Cardiac septum (tissue), 1 donor: ENCODE results near the gene HPCAL1. TPM values are rescaled to one million over a fixed set of nuclear protein-coding genes. Genes with fewer than 3 reads are reported as not detected.
A peak's percentile ranks its signal among the peaks of the same experiment; 100 is the strongest.

ENCODE experiments used
- DNase-seq: peaks from one replicate; pipeline ENCODE4 v3.0.0-alpha.2; 2020; ENCODE audit warnings: low spot score
- intact Hi-C: fragments of 100-400 bp; cut with DNase I; formaldehyde crosslinking; loops from one replicate; pipeline ENCODE4 v1.14.0; 2022
- total RNA-seq: library from RNA; stranded (reverse); fragmentation: NEBNext Ultra II Directional; extraction: Animal tissue kit (Norgen Biotek cat#: 25700); gene quantifications from one replicate; pipeline ENCODE4 v1.2.1, GENCODE V29; 2021
- donor health status: DM: no; HTN: no; CAD: no.

HPCAL1 gene
- total RNA-seq, 1 donor from 2014 or later, result 21.6 TPM

DNA sequence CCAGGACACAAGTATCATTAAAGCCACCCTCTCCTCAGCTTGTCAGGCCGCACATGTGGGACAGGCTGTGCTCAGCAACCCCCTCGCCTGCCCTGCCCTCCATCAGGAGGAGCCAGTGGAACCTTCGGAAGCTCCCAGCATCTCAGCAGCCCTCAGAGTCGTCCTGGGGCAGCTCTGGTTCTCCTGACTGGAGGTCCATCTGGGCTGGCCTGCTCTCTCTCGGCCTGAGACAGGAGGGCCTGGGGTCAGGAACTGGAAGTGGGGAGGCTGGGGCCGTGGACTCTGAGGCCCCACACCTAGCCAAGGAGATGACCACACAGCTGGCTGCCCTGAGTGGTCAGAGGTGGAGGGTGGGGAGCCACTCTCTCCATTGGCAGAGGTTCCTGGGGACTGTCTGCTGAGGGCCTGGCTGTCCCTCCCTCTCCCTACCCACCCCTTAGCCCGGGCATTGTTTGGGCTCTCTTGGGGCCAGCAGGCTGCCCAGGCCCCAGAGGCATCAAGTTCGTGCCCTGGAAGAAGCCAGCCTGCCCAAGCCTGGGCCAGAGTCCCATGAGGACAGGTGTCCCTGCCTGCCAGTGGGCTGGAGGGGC lies 122.3 kb downstream of the HPCAL1 start:
- intact Hi-C loops, result no loop called here
- DNase-seq, result no peak

DNA sequence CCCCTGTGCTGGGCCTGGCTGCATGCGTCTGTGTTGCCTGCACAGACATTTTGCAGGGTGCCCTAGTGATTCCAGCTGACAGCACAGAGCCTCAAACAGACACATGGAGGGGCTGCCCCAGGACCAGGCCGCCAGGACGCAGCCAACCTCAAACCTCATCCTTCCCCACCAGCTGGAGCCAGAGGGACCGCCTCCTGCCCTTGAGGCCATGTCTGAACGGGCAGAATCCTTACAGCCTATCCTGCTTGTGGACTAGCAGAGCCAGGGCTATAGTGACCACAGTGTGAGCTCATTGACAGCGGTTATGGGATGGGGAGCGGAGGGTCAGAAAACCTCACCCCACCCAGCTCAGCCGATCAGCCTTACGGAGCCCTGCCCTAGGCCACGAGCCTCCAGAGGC lies 123.0 kb downstream of the HPCAL1 start:
- intact Hi-C loops, result no loop called here
- DNase-seq, result no peak

DNA sequence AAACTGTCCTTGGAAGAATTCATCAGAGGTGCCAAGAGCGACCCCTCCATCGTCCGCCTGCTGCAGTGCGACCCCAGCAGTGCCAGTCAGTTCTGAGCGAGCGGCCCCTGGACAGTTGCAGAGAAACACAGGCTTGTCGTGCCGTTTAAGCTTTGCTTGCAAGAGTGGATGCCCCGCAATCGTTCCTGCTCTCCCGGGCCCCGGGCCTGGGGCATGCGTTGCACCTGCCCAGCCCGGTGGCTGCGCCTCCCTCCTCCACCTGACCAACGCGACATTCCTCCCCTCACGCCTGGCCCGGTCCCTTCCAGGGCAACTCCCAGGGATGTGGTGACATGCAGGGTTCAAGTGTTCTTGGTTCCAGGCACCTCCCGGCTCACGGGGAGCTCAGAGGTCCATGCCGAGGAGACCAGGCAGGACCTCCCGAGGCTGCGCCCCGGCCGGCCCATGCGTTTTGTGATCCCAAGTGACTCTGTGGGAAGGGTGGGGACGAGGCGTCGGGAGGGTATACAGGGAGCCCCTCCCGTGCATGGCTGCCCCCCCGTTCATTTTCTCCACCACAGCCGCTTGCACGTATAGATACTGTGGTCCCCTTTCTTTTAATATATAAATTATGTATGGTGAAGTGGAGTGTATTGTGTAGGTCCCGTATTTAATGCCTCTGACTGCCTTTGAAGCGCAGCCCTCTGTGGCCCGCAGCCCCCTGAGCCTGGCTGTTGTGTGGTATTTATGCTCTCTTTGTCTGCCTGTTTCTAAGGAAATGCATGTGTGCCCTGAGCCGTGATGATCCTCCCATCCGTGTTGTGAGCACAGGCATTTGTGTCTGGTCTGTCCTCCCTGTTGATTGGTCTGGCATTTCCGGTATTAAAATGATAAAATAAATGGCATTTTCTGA lies 124.3 kb downstream of the HPCAL1 start:
- intact Hi-C loops, result no loop called here
- DNase-seq, result no peak

DNA sequence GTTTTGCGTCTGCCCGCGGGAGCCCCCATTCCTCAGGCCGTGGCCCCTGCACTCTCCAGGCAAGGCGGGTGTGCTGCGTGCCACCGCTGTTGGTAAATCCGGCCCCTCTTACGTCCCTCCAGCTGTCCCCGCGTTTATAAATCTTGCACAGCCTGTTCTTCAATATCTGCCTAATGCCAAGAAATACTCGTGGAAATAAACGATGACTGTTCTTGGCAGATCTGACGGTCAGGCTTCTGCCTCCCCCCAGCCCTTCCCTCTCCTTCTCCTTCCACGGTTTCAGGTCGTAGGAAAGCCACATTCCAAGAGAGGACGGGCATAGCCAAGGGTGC lies 124.9 kb downstream of the HPCAL1 start:
- intact Hi-C loops, result no loop called here
- no peak for DNase-seq

DNA sequence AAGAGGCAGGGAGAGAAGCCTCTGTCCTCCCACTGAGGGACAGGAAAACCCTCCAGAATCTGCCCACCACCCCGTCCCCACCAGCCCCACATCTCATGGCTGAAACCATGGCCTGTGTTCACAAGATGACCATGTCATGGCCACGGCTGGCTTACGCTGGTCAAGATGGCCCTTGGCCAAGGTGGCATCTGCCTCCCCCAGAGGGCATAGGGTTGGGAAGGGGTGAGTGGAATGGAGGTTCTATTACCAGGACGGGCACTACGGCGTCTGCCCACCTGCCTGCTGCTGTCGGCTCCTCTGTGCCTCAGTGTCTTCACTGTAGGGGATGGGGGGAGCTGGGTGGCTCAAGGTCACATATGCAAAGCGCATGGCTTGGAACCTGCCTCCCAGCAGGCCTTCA lies 125.7 kb downstream of the HPCAL1 start:
- DNase-seq, result no peak

DNA sequence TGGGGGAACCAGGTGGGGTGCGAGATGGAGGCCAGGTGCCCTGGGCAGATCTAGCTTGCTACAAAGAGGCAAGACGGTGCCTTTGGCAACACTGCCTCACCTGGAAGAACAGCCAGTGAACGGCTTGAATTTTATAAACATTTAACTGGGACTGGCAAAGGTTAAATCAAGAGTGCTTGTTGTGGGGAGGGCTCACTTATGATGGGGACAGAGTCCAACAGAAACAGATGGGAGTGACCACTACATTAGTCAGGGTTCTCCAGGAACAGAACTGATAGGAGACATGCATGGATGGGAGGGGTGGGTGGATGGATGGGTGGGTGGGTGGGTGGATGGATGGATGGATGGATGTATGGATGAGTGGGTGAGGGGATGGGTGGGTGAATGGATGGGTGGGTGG lies 126.2 kb downstream of the HPCAL1 start:
- DNase-seq, result no peak
- intact Hi-C loops, result no loop called here

More for the DNA sequence above, 125.7 kb downstream of the HPCAL1 start:
- intact Hi-C loops, result no loop called here

DNA sequence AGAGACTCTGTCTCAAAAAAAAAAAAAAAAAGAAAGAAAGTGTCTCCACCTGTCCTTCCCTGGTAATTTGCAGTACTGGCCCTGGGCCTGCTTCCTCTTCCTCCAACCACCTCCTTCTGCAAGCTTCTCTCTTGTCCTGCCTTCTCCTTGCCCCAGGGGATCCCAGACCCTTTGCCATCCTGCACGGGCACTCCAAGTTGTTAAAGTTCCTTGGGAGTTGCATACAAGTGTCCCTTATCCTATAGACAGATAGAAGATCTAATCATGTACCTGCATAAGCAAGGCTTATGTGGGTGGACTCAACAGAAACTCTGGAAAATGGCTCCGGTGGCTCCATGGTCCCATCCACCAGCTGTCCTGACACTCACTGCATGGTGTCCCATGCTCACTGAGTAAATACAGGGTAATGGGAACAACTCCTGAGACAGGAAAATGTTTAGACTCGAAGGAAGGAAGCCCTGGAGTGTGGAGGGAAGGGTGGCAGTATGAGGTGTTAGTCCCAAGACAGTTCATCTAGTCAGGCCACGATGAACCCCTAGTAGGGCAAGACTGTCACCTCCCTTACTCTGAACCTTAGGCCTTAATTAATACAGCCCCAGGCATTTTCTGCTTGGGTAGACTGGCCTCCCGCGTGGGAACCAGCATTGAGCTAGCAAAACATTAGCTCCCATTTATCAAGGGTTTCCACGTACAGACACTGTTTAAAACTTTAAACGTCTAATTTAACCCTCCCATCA lies 128.3 kb downstream of the HPCAL1 start:
- DNase-seq, result no peak
- intact Hi-C loops, result no loop called here

DNA sequence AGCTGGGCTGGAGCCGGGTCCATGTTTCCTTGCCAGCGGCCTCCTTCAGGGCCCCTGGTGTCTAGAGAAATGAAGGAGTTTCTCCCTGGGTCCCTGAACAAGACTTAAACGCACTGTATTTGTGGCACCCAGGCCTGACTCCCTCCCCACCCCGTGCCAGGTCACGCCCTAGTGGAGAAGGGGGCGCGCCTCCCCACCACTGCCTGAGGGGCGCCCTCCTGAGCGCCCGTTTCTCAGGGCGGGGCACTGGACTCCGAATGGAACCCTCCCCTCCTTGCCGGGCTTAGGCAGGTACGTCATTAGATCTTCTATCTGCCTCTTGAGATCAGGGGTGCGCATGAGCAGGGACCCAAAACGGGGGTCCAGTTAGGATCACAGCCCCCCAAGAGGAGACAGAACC lies 129.1 kb downstream of the HPCAL1 start:
- no peak for DNase-seq
- intact Hi-C loops, result no loop called here

DNA sequence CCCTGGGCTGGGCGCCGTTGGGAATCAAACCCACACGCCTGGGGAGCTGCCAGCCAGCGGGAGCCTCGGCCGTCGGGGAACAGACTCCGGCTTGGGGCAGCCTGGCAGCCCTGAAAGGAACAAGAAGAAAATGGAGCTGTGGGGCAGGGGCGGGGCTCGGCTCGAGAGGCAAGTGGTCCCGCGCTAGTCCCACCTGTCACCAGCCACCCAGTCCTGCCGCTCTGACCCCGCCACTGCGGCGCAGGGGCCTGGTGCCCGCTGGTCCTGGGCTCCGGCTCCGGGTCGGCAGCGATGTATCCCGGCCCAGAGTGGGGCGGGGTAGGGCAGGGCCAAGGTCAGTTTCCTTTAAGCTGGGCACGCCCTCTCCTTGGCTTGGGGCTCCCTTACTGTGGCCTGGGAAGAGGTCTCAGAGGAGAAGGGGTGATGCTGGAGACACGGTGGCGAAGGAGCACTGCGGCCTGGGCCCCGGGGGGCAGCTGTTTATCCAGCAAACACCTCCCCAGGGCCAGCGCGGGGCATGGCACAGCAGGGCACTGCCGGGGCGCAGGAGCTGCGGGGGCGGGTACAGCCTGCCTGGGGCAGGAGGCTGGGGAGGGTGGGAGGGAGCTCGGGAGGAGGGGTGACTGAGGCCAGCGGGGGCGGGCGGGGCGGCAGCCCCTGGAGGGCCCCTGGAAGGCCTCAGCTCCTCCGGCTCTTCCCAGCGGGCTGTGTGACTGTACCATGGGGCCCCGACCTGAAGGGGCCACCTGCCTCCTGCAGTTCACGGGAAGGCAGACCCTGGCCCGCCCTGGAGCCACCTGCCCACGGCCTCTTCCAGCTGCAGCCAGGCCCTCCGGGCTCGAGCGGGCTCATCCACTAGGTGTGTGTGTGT lies 129.8 kb downstream of the HPCAL1 start:
- no peak for DNase-seq
- intact Hi-C loops, result no loop called here

DNA sequence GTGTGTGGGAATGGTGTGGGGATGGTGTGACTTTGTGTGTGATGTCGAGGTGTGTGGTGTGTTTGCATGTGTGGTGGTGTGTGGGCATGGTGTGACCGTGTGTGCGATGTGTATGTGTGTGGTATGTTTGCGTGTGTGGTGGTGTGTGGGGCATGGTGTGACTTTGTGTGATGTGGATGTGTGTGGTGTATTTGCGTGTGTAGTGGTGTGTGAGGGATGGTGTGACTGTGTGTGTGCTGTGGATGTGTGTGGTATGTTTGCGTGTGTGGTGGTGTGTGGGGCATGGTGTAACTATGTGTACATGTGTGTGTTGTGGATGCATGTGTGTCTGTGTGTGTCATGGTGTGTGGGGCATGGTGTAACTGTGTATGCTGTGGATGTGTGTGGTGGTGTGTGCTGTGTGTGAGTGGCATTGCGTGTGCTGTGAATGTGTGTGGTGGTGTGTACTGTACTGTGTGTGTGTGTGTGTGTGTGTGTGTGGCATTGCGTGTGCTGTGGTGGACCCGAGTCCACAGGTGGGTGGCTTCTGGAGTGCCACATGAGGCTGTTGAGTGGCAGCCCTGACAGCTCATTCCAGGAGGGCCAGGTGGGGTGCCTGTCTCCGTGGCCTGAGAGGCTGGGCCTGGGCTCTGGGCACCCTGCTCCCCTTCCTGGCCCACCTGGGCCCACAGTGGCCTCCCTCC lies 130.7 kb downstream of the HPCAL1 start:
- DNase-seq, result no peak
- intact Hi-C loops, result no loop called here

DNA sequence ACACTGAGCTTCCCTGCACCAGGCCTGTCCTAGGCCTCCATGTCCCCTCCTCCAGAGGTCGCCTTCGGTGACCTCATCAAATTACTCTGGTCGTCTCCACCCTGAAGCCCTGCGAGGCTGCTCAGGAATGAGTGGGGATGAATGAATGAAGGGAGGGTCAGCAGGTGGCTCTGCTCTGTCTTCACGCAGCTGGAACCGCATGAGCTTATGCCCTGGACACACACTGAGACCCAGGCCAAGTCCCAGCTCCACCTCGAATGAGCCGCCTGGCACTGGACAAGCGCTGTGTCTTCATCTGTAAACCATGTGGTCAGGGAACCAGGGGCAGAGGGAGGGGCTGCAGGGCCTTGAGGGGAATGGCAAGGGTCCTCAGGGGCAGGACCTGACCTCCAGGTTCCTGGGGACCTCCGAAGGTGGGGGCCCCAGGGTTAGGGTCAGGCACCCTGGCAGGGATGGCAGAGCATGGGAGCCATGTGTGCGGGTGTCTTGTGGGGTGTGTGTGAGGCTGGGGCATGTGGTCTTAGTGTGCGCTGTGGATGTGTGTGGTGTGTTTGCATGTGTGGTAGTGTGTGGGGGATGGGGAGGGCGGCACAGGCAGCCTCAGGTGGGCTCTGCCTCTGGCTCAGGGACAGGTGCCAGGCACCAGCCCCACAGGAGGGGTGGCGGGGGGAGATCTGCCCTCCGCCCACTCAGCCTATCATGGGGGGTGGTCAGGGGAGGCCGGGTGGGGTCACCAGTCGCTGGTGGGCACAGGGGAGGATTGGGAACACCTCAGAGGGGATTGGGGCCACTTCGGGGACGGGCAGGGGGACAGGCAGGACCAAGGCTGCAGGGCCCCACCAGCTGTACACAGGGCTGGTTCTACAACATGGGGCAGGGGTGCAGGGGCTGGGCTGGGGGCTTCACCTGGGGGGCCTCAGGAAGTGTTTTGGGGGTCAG lies 131.5 kb downstream of the HPCAL1 start:
- intact Hi-C loops, result loop anchor here (1.0 to 2.0 kb wide), 2 partner anchors 309 to 361 kb away; no protein-coding TSS in a partner anchor
- DNase-seq, result no peak

DNA sequence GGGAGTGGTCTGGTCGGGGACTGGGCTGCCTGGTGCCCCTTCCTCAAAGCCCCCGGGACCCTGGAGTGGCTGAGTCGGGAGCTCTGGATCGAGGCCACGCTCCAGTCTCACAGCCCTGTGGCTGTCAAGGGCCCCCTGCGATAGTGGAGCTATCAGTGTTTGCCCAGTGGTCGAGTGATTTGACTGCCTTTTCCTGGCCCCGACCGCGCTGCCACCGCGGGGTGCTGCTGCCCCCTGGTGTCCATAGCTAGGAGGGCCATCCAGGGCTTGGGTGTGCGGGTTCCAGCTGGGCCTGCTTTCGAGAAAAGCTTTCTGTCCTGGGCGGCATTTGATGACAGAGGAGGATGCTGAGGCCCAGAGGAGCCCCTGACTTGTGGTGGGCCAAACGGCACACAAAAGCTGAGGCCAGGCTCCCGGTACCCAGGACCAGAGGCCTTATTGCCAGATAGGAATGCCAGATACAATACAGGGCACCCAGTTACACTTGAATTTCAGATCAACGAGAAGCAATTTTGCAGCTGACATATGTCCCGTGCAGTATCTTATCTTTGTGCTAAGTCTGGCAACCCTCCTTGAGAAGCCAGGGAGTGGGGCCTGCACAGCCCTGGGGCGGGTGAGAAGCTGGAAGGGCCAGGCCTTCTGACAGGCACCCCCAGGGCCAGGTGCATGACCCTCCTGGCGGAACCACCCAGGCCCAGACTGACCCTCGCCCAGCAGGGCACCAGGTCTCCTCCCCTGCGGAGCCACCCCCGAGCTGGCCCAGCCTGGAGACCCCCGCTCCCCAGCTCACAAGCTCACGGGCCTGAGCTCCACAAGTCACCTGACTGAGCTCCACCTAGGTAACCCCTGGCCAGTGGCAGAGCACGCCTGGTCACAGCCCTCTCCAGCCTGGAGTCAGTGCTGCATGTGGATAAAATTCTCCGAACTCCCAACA lies 132.4 kb downstream of the HPCAL1 start:
- intact Hi-C loops, result loop anchor here (1.0 to 5.0 kb wide), 4 partner anchors 222 to 362 kb away; no protein-coding TSS in a partner anchor
- peak; percentile 87 for DNase-seq

DNA sequence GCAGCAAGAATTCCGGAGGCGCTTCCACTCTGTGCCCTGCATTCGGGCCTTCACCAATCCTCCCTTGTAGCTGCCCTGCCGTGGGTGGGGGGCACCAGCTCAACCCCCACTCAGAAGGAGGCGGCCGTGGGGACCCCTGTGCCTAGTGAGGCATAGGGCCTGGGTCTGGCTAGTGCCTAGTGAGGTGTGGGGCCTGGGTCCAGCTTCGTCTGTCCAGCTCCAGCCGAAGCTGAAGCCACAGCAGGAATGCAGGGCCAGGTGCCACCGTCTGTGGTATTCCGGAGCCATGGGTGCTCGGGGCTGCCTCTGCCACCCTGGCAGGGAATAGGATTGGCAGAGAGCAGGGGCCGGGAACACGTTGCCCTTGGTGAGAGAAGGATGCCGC lies 133.1 kb downstream of the HPCAL1 start:
- intact Hi-C loops, result loop anchor here (1.0 to 5.0 kb wide), 3 partner anchors 221 to 363 kb away; no protein-coding TSS in a partner anchor
- DNase-seq, result no peak

DNA sequence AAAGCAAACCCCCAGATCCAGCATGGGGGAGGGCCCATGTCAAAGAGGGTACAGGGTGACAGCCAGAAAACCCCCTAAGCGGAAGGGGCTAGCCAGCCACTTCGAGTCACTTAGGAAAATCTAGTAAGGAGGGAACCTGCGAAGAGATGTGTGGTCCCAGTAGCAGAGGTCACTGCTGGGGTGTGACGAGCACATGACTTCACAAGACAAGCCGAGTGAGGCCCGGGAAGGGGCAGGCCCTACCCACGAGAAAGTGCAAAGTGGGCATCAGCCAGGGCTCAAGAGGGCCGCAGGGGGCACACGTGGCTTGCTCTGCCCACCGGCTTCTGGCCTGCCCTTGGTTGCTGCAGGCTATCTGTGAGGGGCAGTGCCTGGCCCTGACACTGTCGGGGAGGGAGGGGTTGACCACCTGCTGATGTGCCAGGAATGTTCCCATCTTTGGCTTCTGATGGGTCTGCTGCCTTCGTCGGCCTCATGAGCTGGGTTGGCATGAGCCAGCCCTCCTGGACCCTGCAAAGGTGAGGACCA lies 133.9 kb downstream of the HPCAL1 start:
- DNase-seq, result no peak
- intact Hi-C loops, result loop anchor here (5.0 kb wide), 1 partner anchor 221 kb away; no protein-coding TSS in a partner anchor

DNA sequence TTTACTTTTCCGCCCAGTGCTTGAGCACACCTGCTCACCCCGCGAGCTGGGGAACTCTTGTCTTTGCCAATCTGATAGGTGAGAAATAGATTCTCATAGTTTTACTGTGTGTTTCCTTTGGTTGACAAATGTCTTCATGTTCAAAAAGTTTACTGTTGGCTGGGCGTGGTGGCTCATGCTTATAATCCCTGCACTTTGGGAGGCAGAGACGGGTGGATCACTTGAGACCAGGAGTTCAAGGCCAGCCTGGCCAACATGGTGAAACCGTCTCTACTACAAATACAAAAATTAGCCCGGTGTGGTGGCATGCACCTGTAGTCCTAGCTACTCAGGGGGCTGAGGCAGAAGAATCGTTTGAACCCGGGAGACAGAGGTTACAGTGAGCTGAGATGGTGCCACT lies 135.1 kb downstream of the HPCAL1 start:
- intact Hi-C loops, result loop anchor here (5.0 kb wide), 1 partner anchor 219 kb away; no protein-coding TSS in a partner anchor
- DNase-seq, result no peak

DNA sequence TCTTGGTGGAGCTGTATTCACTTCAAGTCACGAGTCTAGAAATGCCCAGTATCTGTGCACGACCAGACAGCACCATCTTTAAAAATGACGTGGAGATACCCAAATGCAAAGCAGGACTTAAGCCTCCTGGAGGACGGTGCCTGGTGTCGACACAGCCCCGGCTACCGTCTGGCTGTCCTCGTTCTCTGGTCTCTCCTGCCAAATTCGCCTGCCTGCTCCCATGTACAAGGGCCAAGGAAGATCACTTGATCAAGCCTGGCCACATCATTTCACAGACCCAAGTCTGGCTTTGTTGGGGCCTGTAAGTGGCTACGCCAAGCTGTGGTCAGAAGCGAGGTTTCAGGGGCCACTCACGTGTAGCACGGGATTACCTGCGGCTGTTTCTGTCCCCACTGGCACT lies 136.0 kb downstream of the HPCAL1 start:
- DNase-seq, result no peak
- intact Hi-C loops, result loop anchor here (5.0 kb wide), 1 partner anchor 219 kb away; no protein-coding TSS in a partner anchor
